Adrenal gland (tissue), 12 donors: Measurements from ENCODE around the gene TMEM88. TPM values are rescaled to one million over a fixed set of nuclear protein-coding genes. Genes with fewer than 3 reads are reported as not detected.

Experiments used
- DNase-seq, 7 donors: peaks; one replicate each; pipeline ENCODE4 v3.0.0-alpha.2; 2019 to 2020
- H3K27ac ChIP-seq, 5 donors: fragments of 200-600 bp; sonication (generic) in 4 of 5; 1 replicate in 3 of 5; 2 replicates in 2 of 5; pipeline versions ENCODE4 v1.5.1 to v1.8.0; 2016 to 2020; ENCODE audit warnings: mild to moderate bottlenecking in 1 of 5
- H3K27me3 ChIP-seq: fragments of 200-600 bp; 2 replicates; pipeline ENCODE4 v1.8.0; 2021
- H3K36me3 ChIP-seq, 2 donors: fragments of 200-600 bp; replicated peaks in 1 of 2; 1 replicate in 1 of 2; 2 replicates in 1 of 2; pipeline versions ENCODE4 v1.5.1 to v1.8.0; 2018 to 2022
- H3K4me1 ChIP-seq, 2 donors: fragments of 200-600 bp; replicated peaks in 1 of 2; 1 replicate in 1 of 2; 2 replicates in 1 of 2; pipeline versions ENCODE4 v1.5.1 to v1.8.0; 2018 to 2021
- H3K4me3 ChIP-seq, 4 donors: fragments of 200-600 bp; sonication (generic) in 3 of 4; one replicate each; pipeline ENCODE4 v1.5.1; 2016 to 2018
- H3K9me3 ChIP-seq, 3 donors: fragments of 200-600 bp; sonication (generic) in 1 of 3; replicated peaks in 1 of 3; 1 replicate in 2 of 3; 2 replicates in 1 of 3; pipeline versions ENCODE4 v1.5.1 to v1.8.0; 2016 to 2021
- CTCF ChIP-seq, 6 experiments: fragments of 450-650 bp in 4 of 6; fragments of 200-600 bp in 2 of 6; sonication (generic) in 1 of 6; IDR thresholded peaks; 1 replicate in 5 of 6; 2 replicates in 1 of 6; pipeline versions ENCODE4 v1.5.1 to v1.8.0; 2016 to 2021; ENCODE audit warnings: antibody characterized with exemption in 6 of 6, mild to moderate bottlenecking in 2 of 6, moderate library complexity in 1 of 6
- POLR2A ChIP-seq, 2 donors: fragments of 450-650 bp; IDR thresholded peaks; one replicate each; pipeline ENCODE4 v1.6.1; 2017; ENCODE audit warnings: antibody characterized with exemption in 2 of 2, mild to moderate bottlenecking in 2 of 2, moderate library complexity in 1 of 2
- WGBS, 4 donors: extraction: QIAGEN DNeasy Blood & Tissue Kit in 2 of 4; methylation state at CpG; one replicate each; pipeline versions ENCODE4 v1.1.5 to v1.1.7; 2013 to 2017; 5-methylcytosine and 5-hydroxymethylcytosine counted together
- intact Hi-C, 2 donors: fragments of 100-400 bp; cut with DNase I; formaldehyde crosslinking; loops; one replicate each; pipeline versions ENCODE4 v1.14.1 to v1.15.0; 2022 to 2023
- polyA plus RNA-seq, 3 donors: library from polyadenylated mRNA; stranded (reverse); fragments of 200-250 nt in 2 of 3; fragments of 350-450 nt in 1 of 3; fragmentation: Illumina TruSeq in 1 of 3; extraction: RNeasy Lipid Tissue Mini Kit (QIAGEN cat#74804) in 1 of 3; gene quantifications; one replicate each; pipeline ENCODE4 v1.2.3, GENCODE V29; 2013 to 2014
- total RNA-seq, 9 donors: library from RNA; depleted of rRNA in 4 of 9; stranded (reverse); fragments of >200 nt in 4 of 9; fragments of 120-200 nt in 1 of 9; fragmentation: NEBNext Ultra II Directional in 1 of 9; extraction: Animal tissue kit (Norgen Biotek cat#: 25700) in 1 of 9; gene quantifications; one replicate each; pipeline versions ENCODE4 v1.1.0 to v1.2.4, GENCODE V29; 2013 to 2023
- donor health status: healthy with polysubstance abuse.
- donor health status: Bipolar disorder and iron deficiency.
- donor health status: DM: yes; HTN: yes; CAD: no.
- donor health status: DM: no; HTN: no; CAD: no.
- donor health status: DM: no; HTN: no; CAD: no.
- donor health status: DM: yes; HTN: yes; CAD: no.

Gene TMEM88
- total and polyA plus RNA-seq, 12 donors, result 7.9 to 107 (median 25.1) TPM

GRCh38 chr17:7825206-7825990, 29.5 kb upstream of the TMEM88 start:
- H3K9me3 ChIP-seq, result no peaks in the 10 kb centered on the region
- intact Hi-C loops, result no loop called here
- peaks cover 0 to 10% of the 10 kb centered on the region in 2 donors for H3K4me1 ChIP-seq
- no peak overlapping the region for H3K4me3 ChIP-seq
- TF ChIP-seq POLR2A (IDR thresholded peaks at IDR 0.05) (no peak), CTCF (IDR thresholded peaks at IDR 0.05) (peak in 4 of 6 experiments; percentile 21 to 38 (median 31))
- DNase-seq, result peak in 6 of 7 donors; percentile 49 to 69 (median 57)
- 27 to 34% (median 33%) methylated on average over 12 of the region's 12 CpGs for WGBS, 4 donors
- no peaks in the 10 kb centered on the region for H3K36me3 ChIP-seq
- no peaks in the 10 kb centered on the region for H3K27me3 ChIP-seq
- no peak overlapping the region for H3K27ac ChIP-seq

- DNase-seq, result peak in 3 of 7 donors; percentile 13 to 21 (median 20)
Observed at GRCh38 chr17:7830616-7831015, 24.2 kb upstream of the TMEM88 start.

GRCh38 chr17:7831233-7831632, 23.6 kb upstream of the TMEM88 start:
- intact Hi-C loops, result no loop called here
- peak in 1 of 7 donors; percentile 19 for DNase-seq
- WGBS, 4 donors, result 74 to 85% (median 79%) methylated on average over 5 to 7 of the region's 7 CpGs

More at GRCh38 chr17:7830616-7831015, 24.2 kb upstream of the TMEM88 start:
- H3K4me3 ChIP-seq, result no peak overlapping the region
- no peaks in the 10 kb centered on the region for H3K9me3 ChIP-seq
- H3K27ac ChIP-seq, result no peak overlapping the region
- intact Hi-C loops, result no loop called here
- no peaks in the 10 kb centered on the region for H3K36me3 ChIP-seq
- peaks cover 7 to 8% of the 10 kb centered on the region in 2 donors for H3K4me1 ChIP-seq
- WGBS, 4 donors, result 71 to 88% (median 82%) methylated on average over 2 to 8 of the region's 8 CpGs
- TF ChIP-seq POLR2A (IDR thresholded peaks at IDR 0.05) (no peak), CTCF (IDR thresholded peaks at IDR 0.05) (no peak)
- no peaks in the 10 kb centered on the region for H3K27me3 ChIP-seq

More at GRCh38 chr17:7831233-7831632, 23.6 kb upstream of the TMEM88 start:
- H3K27me3 ChIP-seq, result no peaks in the 10 kb centered on the region
- no peak overlapping the region for H3K27ac ChIP-seq
- no peak for TF ChIP-seq POLR2A (IDR thresholded peaks at IDR 0.05)
- TF ChIP-seq CTCF (IDR thresholded peaks at IDR 0.05), result no peak
- no peaks in the 10 kb centered on the region for H3K36me3 ChIP-seq
- H3K4me1 ChIP-seq, result peaks cover 6 to 7% of the 10 kb centered on the region in 2 donors
- no peak overlapping the region for H3K4me3 ChIP-seq
- no peaks in the 10 kb centered on the region for H3K9me3 ChIP-seq
